HepG2 (cell line): ENCODE data around the gene RESP18. TPM values are rescaled to one million over a fixed set of nuclear protein-coding genes. Genes with fewer than 3 reads are reported as not detected.

Experiments used
- ATAC-seq: fragments of 200-7000 bp; cut with Tn5 transposase; 3 replicates; pipeline ENCODE4 v1.9.1; 2020; ENCODE audit warnings: mild to moderate bottlenecking, moderate library complexity
- BruUV-seq: library from RNA; stranded (reverse); fragments of 400-500 nt; replicated peaks from 2 replicates; lab custom pipeline; 2021; lab: Mats Ljungman, UMichigan
- CTCF ChIA-PET: fragments of 300-600 bp; formaldehyde crosslinking; extraction: SDS; loops from one replicate; lab custom pipeline; 2021; ENCODE audit warnings: low total read pairs, inconsistent platforms, low intra/inter-chr PET ratio; lab: Yijun Ruan, JAX
- POLR2A ChIA-PET: fragments of 350-600 bp; sonication (Branson Sonifier 250); formaldehyde crosslinking; loops from one replicate; lab custom pipeline; 2020; ENCODE audit warnings: antibody characterized with exemption, inconsistent platforms; lab: Yijun Ruan, JAX
- DNase-seq: peaks from one replicate; pipeline ENCODE4 v3.0.0-alpha.2; 2015; ENCODE audit warnings: low spot score
- FAIRE-seq: peaks from 3 replicates; lab custom pipeline; 2011; peaks lifted over from hg19 to GRCh38; lab: Jason Lieb, UNC
- H2AFZ ChIP-seq: one replicate; pipeline ENCODE4 v1.6.1; 2011; ENCODE audit warnings: low read length, inconsistent platforms
- H3K27ac ChIP-seq: fragments of 300-600 bp; 3 replicates; pipeline ENCODE4 v1.8.0; 2011; ENCODE audit warnings: mixed run types, mild to moderate bottlenecking, mixed read lengths, low read length, inconsistent platforms; ENCODE audit not compliant: insufficient read depth; ENCODE audit errors: extremely low read length
- H3K27me3 ChIP-seq, 2 experiments: fragments of 200-600 bp in 1 of 2; 2 replicates in 1 of 2; 3 replicates in 1 of 2; pipeline versions ENCODE4 v1.6.0 to v1.8.0; 2011; ENCODE audit warnings: low read length in 2 of 2, mild to moderate bottlenecking in 2 of 2, moderate library complexity in 2 of 2, inconsistent platforms in 1 of 2; ENCODE audit not compliant: insufficient read depth in 2 of 2, control insufficient read depth in 1 of 2
- H3K36me3 ChIP-seq, 2 experiments: fragments of 200-600 bp in 1 of 2; replicated peaks in 1 of 2; 2 replicates in 1 of 2; 3 replicates in 1 of 2; pipeline versions ENCODE4 v1.5.1 to v1.8.0; 2011; ENCODE audit warnings: low read length in 2 of 2, inconsistent platforms in 1 of 2; ENCODE audit not compliant: insufficient read depth in 2 of 2, control insufficient read depth in 1 of 2
- H3K4me1 ChIP-seq: 2 replicates; pipeline ENCODE4 v1.5.1; 2012; ENCODE audit warnings: low read length, inconsistent platforms; ENCODE audit not compliant: insufficient read depth
- H3K4me2 ChIP-seq: 2 replicates; pipeline ENCODE4 v1.6.0; 2011; ENCODE audit warnings: low read depth, low read length, inconsistent platforms
- H3K4me3 ChIP-seq, 3 experiments: fragments of 200-600 bp in 1 of 3; sonication (generic), shearing (Covaris generic) in 1 of 3; replicated peaks in 1 of 3; 2 replicates each; pipeline ENCODE4 v1.5.1; 2011 to 2016; ENCODE audit warnings: low read length in 3 of 3, inconsistent platforms in 2 of 3, low read depth in 2 of 3, mild to moderate bottlenecking in 2 of 3, control low read depth in 1 of 3, mixed read lengths in 1 of 3; ENCODE audit not compliant: insufficient read depth in 1 of 3
- H3K79me2 ChIP-seq: one replicate; pipeline ENCODE4 v1.6.1; 2011; ENCODE audit warnings: low read length, inconsistent platforms; ENCODE audit not compliant: insufficient read depth
- H3K9ac ChIP-seq: 2 replicates; pipeline ENCODE4 v1.6.0; 2011; ENCODE audit warnings: mild to moderate bottlenecking, low read depth, low read length, inconsistent platforms; ENCODE audit not compliant: insufficient read depth
- H3K9me3 ChIP-seq: 2 replicates; pipeline ENCODE4 v1.5.1; 2012; ENCODE audit warnings: mild to moderate bottlenecking, low read length
- H4K20me1 ChIP-seq: 2 replicates; pipeline ENCODE4 v1.6.0; 2011; ENCODE audit warnings: inconsistent platforms, mild to moderate bottlenecking, low read length, moderate library complexity; ENCODE audit not compliant: insufficient read depth
- ATF2 ChIP-seq: sonication (generic); formaldehyde crosslinking; IDR thresholded peaks from 2 replicates; pipeline ENCODE4 v1.4.0; 2020; ENCODE audit warnings: missing genetic modification reagents
- BCL6 ChIP-seq: IDR thresholded peaks from 2 replicates; pipeline ENCODE4 v1.6.1; 2016; ENCODE audit warnings: missing genetic modification reagents, missing compliant biosample characterization
- ELF4 ChIP-seq: sonication (generic); formaldehyde crosslinking; IDR thresholded peaks from 2 replicates; pipeline ENCODE4 v1.5.0; 2020; ENCODE audit warnings: missing genetic modification reagents, mild to moderate bottlenecking, moderate library complexity, borderline replicate concordance
- GZF1 ChIP-seq: sonication (generic); formaldehyde crosslinking; IDR thresholded peaks from 2 replicates; pipeline ENCODE4 v1.5.1; 2020; ENCODE audit warnings: mild to moderate bottlenecking, missing genetic modification reagents
- KDM2A ChIP-seq: sonication (generic); formaldehyde crosslinking; IDR thresholded peaks from 2 replicates; pipeline ENCODE4 v1.4.0; 2020; ENCODE audit warnings: low read depth, missing genetic modification reagents, borderline replicate concordance
- MYC ChIP-seq: sonication (generic); formaldehyde crosslinking; IDR thresholded peaks from 2 replicates; pipeline ENCODE4 v1.9.0; 2021; ENCODE audit warnings: missing genetic modification reagents, borderline replicate concordance
- POLR2AphosphoS2 ChIP-seq: IDR thresholded peaks from 2 replicates; pipeline ENCODE4 v1.6.1; 2011; ENCODE audit warnings: low read depth, low read length, improper control_type of control experiment
- SIN3B ChIP-seq: fragments of 150-350 bp; IDR thresholded peaks from 2 replicates; pipeline ENCODE4 v1.6.1; 2014; ENCODE audit warnings: low read length
- THAP11 ChIP-seq: IDR thresholded peaks from 2 replicates; pipeline ENCODE4 v1.6.1; 2016; ENCODE audit warnings: missing biosample characterization, missing genetic modification reagents
- ZFP37 ChIP-seq: sonication (generic); formaldehyde crosslinking; IDR thresholded peaks from 2 replicates; pipeline ENCODE4 v1.4.0; 2020; ENCODE audit warnings: missing genetic modification reagents, borderline replicate concordance
- ZMYM2 ChIP-seq: sonication (generic); formaldehyde crosslinking; IDR thresholded peaks from 2 replicates; pipeline ENCODE4 v1.8.0; 2022; ENCODE audit warnings: mild to moderate bottlenecking, missing genetic modification reagents
- ZNF10 ChIP-seq: sonication (generic); formaldehyde crosslinking; IDR thresholded peaks from 2 replicates; pipeline ENCODE4 v1.4.0; 2020; ENCODE audit warnings: mild to moderate bottlenecking, low read depth, missing genetic modification reagents, borderline replicate concordance
- ZNF292 ChIP-seq: sonication (generic); formaldehyde crosslinking; IDR thresholded peaks from 2 replicates; pipeline ENCODE4 v1.8.1; 2022; ENCODE audit warnings: mild to moderate bottlenecking, low read depth, missing genetic modification reagents, borderline replicate concordance
- ZNF570 ChIP-seq: sonication (generic); formaldehyde crosslinking; IDR thresholded peaks from 2 replicates; pipeline ENCODE4 v1.4.0; 2020; ENCODE audit warnings: mild to moderate bottlenecking, missing genetic modification reagents, borderline replicate concordance
- ZNF674 ChIP-seq: sonication (generic); formaldehyde crosslinking; IDR thresholded peaks from 2 replicates; pipeline ENCODE4 v1.5.0; 2020; ENCODE audit warnings: low read depth, mild to moderate bottlenecking, missing genetic modification reagents
- ZNF746 ChIP-seq: sonication (generic); formaldehyde crosslinking; IDR thresholded peaks from 2 replicates; pipeline ENCODE4 v1.8.0; 2022; ENCODE audit warnings: mild to moderate bottlenecking, missing genetic modification reagents
- WGBS: methylation state at CpG from one replicate; pipeline ENCODE4 v1.1.6; 2017; ENCODE audit warnings: low lambda C conversion rate; 5-methylcytosine and 5-hydroxymethylcytosine counted together
- in situ Hi-C: cut with HindIII; loops from 2 replicates; pipeline ENCODE4 v1.10.0; 2017; ENCODE audit warnings: low pct_unique_long_range_greater_than_20kb; ENCODE audit not compliant: extremely low pct_ligation_motif_present
- intact Hi-C: fragments of 100-400 bp; cut with micrococcal nuclease; formaldehyde crosslinking; loops from one replicate; pipeline ENCODE4 v1.10.0; 2022; ENCODE audit not compliant: unreplicated experiment
- polyA plus RNA-seq, 8 experiments: library from polyadenylated mRNA; depleted of rRNA in 3 of 8; stranded (reverse) in 7 of 8; unstranded in 1 of 8; fragments of >200 nt; fragmentation: Illumina TruSeq in 4 of 8; extraction: Trizol in 4 of 8; gene quantifications; 2 replicates each; pipeline versions ENCODE4 v1.2.1 to v1.2.3, GENCODE V29; 2011 to 2016; ENCODE audit warnings: low read depth in 4 of 8, missing spikeins in 1 of 8, mixed read lengths in 1 of 8; ENCODE audit not compliant: insufficient read depth in 1 of 8
- total RNA-seq, 5 experiments: library from RNA; depleted of rRNA; stranded (reverse); fragments of >200 nt; fragmentation: Illumina TruSeq; extraction: Trizol; gene quantifications; 2 replicates each; pipeline ENCODE4 v1.2.3, GENCODE V29; 2016; ENCODE audit warnings: low read depth in 1 of 5
- TF ChIP-seq, protein P1 (sequence below): sonication (generic); formaldehyde crosslinking; IDR thresholded peaks from 2 replicates; pipeline ENCODE4; 2020; ENCODE audit warnings: missing genetic modification reagents, mild to moderate bottlenecking, borderline replicate concordance

Gene RESP18
- total and polyA plus RNA-seq, 2 of the 13 experiments (the other 11 are each of a cell fraction or from before 2014, with no cell fraction given) = not detected

DNA sequence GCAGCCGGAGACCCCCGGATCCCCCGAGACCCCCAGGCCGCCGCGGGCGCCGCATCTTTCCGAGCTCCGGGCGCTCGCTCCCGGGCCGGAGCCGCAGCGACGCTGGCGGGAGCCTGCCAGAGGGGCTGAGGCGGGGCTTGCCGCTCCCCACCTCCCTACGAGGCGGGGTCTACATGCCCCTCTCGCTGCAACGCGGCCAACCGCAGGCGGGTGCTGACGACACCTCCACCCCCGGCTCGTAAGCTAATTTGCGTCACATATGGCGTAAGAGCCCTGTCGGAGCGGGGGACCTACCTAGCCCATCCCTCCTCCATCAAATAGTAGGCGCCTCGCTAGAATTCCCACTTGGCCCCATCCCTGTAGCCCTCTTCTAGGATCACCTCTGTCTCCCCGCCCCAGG lies 23.3 kb downstream of the RESP18 start, which contains the start of gene PTPRN (continued):
- TF ChIP-seq ZMYM2 (no peak), ZFP37 (no peak)

GRCh38 chr2:219308142-219309101 lies 24.1 kb downstream of the RESP18 start:
- no TSS peak for BruUV-seq
- Histone ChIP-seq H3K4me3 (no peak overlapping the region), H3K4me1 (no peaks in the 10 kb centered on the region), H3K9ac (no peak overlapping the region), H2AFZ (no peak overlapping the region), H3K79me2 (no peaks in the 10 kb centered on the region), H3K9me3 (no peaks in the 10 kb centered on the region), H3K36me3 (no peaks in the 10 kb centered on the region), H4K20me1 (peaks cover 7% of the 10 kb centered on the region), H3K27me3 (peaks cover 1 to 19% of the 10 kb centered on the region in 2 experiments; a peak in 3 of 5 replicates), H3K27ac (no peak overlapping the region), H3K4me2 (no peak overlapping the region)
- CTCF ChIA-PET = no interaction called here
- 46% methylated on average over 33 of the region's 45 CpGs for WGBS
- FAIRE-seq = no peak
- in situ Hi-C loops = loop anchor here (5.0 kb wide), 1 partner anchor 266 kb away; the partner anchor contains the start of gene CFAP65
- ATAC-seq = peak; percentile 97
- POLR2A ChIA-PET = no interaction called here
- intact Hi-C loops = loop anchor here (1.0 to 2.0 kb wide), 2 partner anchors 14 to 262 kb away; no protein-coding TSS in a partner anchor
- DNase-seq = peak; percentile 41
- TF ChIP-seq ZNF674 (CRISPR knock-in tag) (peak; percentile 92; the same call in 1 of the 2 replicates), ATF2 (CRISPR knock-in tag) (peak; percentile 95), POLR2AphosphoS2 (no peak), KDM2A (CRISPR knock-in tag) (peak; percentile 92), ZNF10 (CRISPR knock-in tag) (no peak), ZNF292 (no peak), ZNF570 (CRISPR knock-in tag) (no peak), GZF1 (no peak), MYC (CRISPR knock-in tag) (peak; percentile 78; the same call in 1 of the 2 replicates), ELF4 (no peak), THAP11 (peak; percentile 76), BCL6 (CRISPR knock-in tag) (peak; percentile 78), SIN3B (no peak), ZNF746 (CRISPR knock-in tag) (peak; percentile 43; the same call in 1 of the 2 replicates)
- TF ChIP-seq, protein P1, sequence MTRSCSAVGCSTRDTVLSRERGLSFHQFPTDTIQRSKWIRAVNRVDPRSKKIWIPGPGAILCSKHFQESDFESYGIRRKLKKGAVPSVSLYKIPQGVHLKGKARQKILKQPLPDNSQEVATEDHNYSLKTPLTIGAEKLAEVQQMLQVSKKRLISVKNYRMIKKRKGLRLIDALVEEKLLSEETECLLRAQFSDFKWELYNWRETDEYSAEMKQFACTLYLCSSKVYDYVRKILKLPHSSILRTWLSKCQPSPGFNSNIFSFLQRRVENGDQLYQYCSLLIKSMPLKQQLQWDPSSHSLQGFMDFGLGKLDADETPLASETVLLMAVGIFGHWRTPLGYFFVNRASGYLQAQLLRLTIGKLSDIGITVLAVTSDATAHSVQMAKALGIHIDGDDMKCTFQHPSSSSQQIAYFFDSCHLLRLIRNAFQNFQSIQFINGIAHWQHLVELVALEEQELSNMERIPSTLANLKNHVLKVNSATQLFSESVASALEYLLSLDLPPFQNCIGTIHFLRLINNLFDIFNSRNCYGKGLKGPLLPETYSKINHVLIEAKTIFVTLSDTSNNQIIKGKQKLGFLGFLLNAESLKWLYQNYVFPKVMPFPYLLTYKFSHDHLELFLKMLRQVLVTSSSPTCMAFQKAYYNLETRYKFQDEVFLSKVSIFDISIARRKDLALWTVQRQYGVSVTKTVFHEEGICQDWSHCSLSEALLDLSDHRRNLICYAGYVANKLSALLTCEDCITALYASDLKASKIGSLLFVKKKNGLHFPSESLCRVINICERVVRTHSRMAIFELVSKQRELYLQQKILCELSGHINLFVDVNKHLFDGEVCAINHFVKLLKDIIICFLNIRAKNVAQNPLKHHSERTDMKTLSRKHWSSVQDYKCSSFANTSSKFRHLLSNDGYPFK (CRISPR knock-in tag) = peak; percentile 73; the same call in 1 of the 2 replicates
